HG03025 (cell line): Measurements from ENCODE around the gene MADD.
"Not testable (repeated sequence)": the region's sequence is repeated elsewhere in the genome, so short reads cannot be mapped to it uniquely, and the experiment has no call there.

Source experiments
- ATAC-seq: cut with Tn5 transposase; IDR thresholded peaks from one replicate; pipeline ENCODE4 v1.9.1; 2021; ENCODE audit warnings: mild to moderate bottlenecking, moderate library complexity; ENCODE audit not compliant: unreplicated experiment, low FRiP score

MADD gene

GRCh38 chr11:47272706-47273105 is 2.8 kb downstream of the MADD start:
- no peak for ATAC-seq

- ATAC-seq: no peak
These were observed 4.7 kb downstream of the MADD start for GRCh38 chr11:47274495-47275235.

- ATAC-seq: no peak
These were observed 7.0 kb downstream of the MADD start for GRCh38 chr11:47276923-47277322.

GRCh38 chr11:47278058-47278457 is 8.1 kb downstream of the MADD start:
- no peak for ATAC-seq

- no peak for ATAC-seq
These were observed 8.8 kb downstream of the MADD start for GRCh38 chr11:47278769-47279168.

GRCh38 chr11:47280099-47280498 is 10.2 kb downstream of the MADD start:
- no peak for ATAC-seq

GRCh38 chr11:47280860-47281259 is 10.9 kb downstream of the MADD start:
- ATAC-seq: no peak

- no peak for ATAC-seq
These were observed 12.5 kb downstream of the MADD start for GRCh38 chr11:47282462-47282861.

GRCh38 chr11:47284151-47284550 is 14.2 kb downstream of the MADD start:
- no peak for ATAC-seq

- ATAC-seq: no peak
These were observed 16.2 kb downstream of the MADD start for GRCh38 chr11:47285969-47286770.

- no peak for ATAC-seq
These were observed 18.1 kb downstream of the MADD start for GRCh38 chr11:47288066-47288465.

- no peak for ATAC-seq
These were observed 19.9 kb downstream of the MADD start for GRCh38 chr11:47289856-47290255.

- ATAC-seq: no peak
These were observed 25.5 kb downstream of the MADD start for GRCh38 chr11:47295385-47295784.

GRCh38 chr11:47296045-47296444 is 26.1 kb downstream of the MADD start:
- no peak for ATAC-seq

GRCh38 chr11:47299078-47299477 is 29.1 kb downstream of the MADD start:
- no peak for ATAC-seq

- no peak for ATAC-seq
These were observed 32.9 kb downstream of the MADD start for GRCh38 chr11:47302853-47303252.

- ATAC-seq: no peak
These were observed 36.0 kb downstream of the MADD start for GRCh38 chr11:47305734-47306483.

- no peak for ATAC-seq
These were observed 36.5 kb downstream of the MADD start for GRCh38 chr11:47306484-47306844.

GRCh38 chr11:47308050-47308823 is 38.3 kb downstream of the MADD start:
- ATAC-seq: no peak

GRCh38 chr11:47314992-47315391 is 45.1 kb downstream of the MADD start:
- no peak for ATAC-seq

GRCh38 chr11:47316501-47316900 is 46.6 kb downstream of the MADD start:
- ATAC-seq: not testable (repeated sequence)
